AG04450 (cell line): ENCODE results near the gene MSH5. TPM values are rescaled to one million over a fixed set of nuclear protein-coding genes. Genes with fewer than 3 reads are reported as not detected.

Experiments used
- CTCF ChIA-PET: fragments of 300-600, 350-600 bp; formaldehyde crosslinking; extraction: SDS; loops from one replicate; lab custom pipeline; 2022; ENCODE audit warnings: antibody characterized with exemption, inconsistent platforms; lab: Charles Lee
- POLR2A ChIA-PET: fragments of 350-600 bp; formaldehyde crosslinking; extraction: SDS; loops from one replicate; lab custom pipeline; 2021; ENCODE audit warnings: antibody characterized with exemption, inconsistent platforms; lab: Yijun Ruan, JAX
- DNase-seq: peaks from one replicate; pipeline ENCODE4 v3.0.0-alpha.2; 2011; ENCODE audit warnings: low read depth, low spot score
- H3K27ac ChIP-seq: one replicate; pipeline ENCODE4 v1.5.1; 2012; ENCODE audit warnings: low read depth, low read length, control low read depth
- H3K27me3 ChIP-seq: one replicate; pipeline ENCODE4 v1.6.0; 2012; ENCODE audit warnings: low read length; ENCODE audit not compliant: control insufficient read depth, insufficient read depth
- H3K4me3 ChIP-seq: 2 replicates; pipeline ENCODE4 v1.5.1; 2011; ENCODE audit warnings: mild to moderate bottlenecking, low read depth, low read length, control low read depth
- H3K9me3 ChIP-seq: 2 replicates; pipeline ENCODE4 v1.5.1; 2012; ENCODE audit warnings: low read length; ENCODE audit not compliant: control insufficient read depth, insufficient read depth
- polyA plus RNA-seq: library from polyadenylated mRNA; depleted of rRNA; stranded (reverse); fragments of >200 nt; gene quantifications from 2 replicates; pipeline ENCODE4 v1.2.3, GENCODE V29; 2011
- TF ChIP-seq, protein P1 (sequence below): IDR thresholded peaks from 2 replicates; pipeline ENCODE4 v1.5.1; 2011; ENCODE audit warnings: low read depth, low read length, control low read depth, inconsistent platforms

The MSH5 gene
- polyA plus RNA-seq, 1 experiment: 6.4 TPM

- DNase-seq: no peak
- TF ChIP-seq, protein P1, sequence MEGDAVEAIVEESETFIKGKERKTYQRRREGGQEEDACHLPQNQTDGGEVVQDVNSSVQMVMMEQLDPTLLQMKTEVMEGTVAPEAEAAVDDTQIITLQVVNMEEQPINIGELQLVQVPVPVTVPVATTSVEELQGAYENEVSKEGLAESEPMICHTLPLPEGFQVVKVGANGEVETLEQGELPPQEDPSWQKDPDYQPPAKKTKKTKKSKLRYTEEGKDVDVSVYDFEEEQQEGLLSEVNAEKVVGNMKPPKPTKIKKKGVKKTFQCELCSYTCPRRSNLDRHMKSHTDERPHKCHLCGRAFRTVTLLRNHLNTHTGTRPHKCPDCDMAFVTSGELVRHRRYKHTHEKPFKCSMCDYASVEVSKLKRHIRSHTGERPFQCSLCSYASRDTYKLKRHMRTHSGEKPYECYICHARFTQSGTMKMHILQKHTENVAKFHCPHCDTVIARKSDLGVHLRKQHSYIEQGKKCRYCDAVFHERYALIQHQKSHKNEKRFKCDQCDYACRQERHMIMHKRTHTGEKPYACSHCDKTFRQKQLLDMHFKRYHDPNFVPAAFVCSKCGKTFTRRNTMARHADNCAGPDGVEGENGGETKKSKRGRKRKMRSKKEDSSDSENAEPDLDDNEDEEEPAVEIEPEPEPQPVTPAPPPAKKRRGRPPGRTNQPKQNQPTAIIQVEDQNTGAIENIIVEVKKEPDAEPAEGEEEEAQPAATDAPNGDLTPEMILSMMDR: no peak
- ChIA-PET CTCF (interaction anchor here (0.7 kb wide), 1 partner anchor 9 kb away, joined by 3 read pairs; no protein-coding TSS in a partner anchor), POLR2A (interaction anchor here (0.6 kb wide), 1 partner anchor 107 kb away, joined by 3 read pairs; the partner anchor contains the start of gene HSPA1B)
- Histone ChIP-seq H3K9me3 (no peaks in the 10 kb centered on the region; the same call in 1 of the 2 replicates), H3K27ac (no peak overlapping the region), H3K4me3 (no peak overlapping the region), H3K27me3 (peaks cover 15% of the 10 kb centered on the region)
These were observed 19.5 kb upstream of the MSH5 start for GRCh38 chr6:31720196-31720770.

GRCh38 chr6:31721351-31722020, 18.3 kb upstream of the MSH5 start, which contains the start of gene LY6G6C:
Gene LY6G6C, minus strand, starts transcription at chr6:31721746. Its CDS starts 67 bp downstream, at chr6:31721679.
- Histone ChIP-seq H3K9me3 (no peaks in the 10 kb centered on the region; the same call in 1 of the 2 replicates), H3K27me3 (peaks cover 13% of the 10 kb centered on the region), H3K4me3 (no peak within 1 kb of the TSS), H3K27ac (no peak within 1 kb of the TSS)
- no peak for DNase-seq
- CTCF ChIA-PET: no interaction called here
- TF ChIP-seq, protein P1: no peak
- POLR2A ChIA-PET: interaction anchor here (0.5 kb wide), 1 partner anchor 12 kb away, joined by 3 read pairs; no protein-coding TSS in a partner anchor

GRCh38 chr6:31722173-31722572, 17.6 kb upstream of the MSH5 start:
- no peak for DNase-seq
- POLR2A ChIA-PET: no interaction called here
- Histone ChIP-seq H3K9me3 (no peaks in the 10 kb centered on the region; the same call in 1 of the 2 replicates), H3K27ac (no peak overlapping the region), H3K27me3 (peaks cover 13% of the 10 kb centered on the region), H3K4me3 (no peak overlapping the region)
- CTCF ChIA-PET: no interaction called here
- TF ChIP-seq, protein P1: no peak

GRCh38 chr6:31723245-31723979, 16.4 kb upstream of the MSH5 start, which contains the start of gene MPIG6B:
Gene MPIG6B, plus strand, starts transcription at chr6:31723373. Its CDS starts 11 bp downstream, at chr6:31723384.
- Histone ChIP-seq H3K4me3 (no peak within 1 kb of the TSS), H3K27ac (no peak within 1 kb of the TSS), H3K27me3 (peaks cover 10% of the 10 kb centered on the region), H3K9me3 (no peaks in the 10 kb centered on the region; the same call in 1 of the 2 replicates)
- DNase-seq: no peak
- CTCF ChIA-PET: interaction anchor here (1.0 to 1.5 kb wide), 2 partner anchors 46 to 73 kb away, joined by 3 to 4 read pairs; no protein-coding TSS in a partner anchor
- TF ChIP-seq, protein P1: no peak
- POLR2A ChIA-PET: interaction anchor here (0.9 to 2.1 kb wide), 2 partner anchors 9 to 104 kb away, joined by 3 to 4 read pairs; partner anchors contain the start of gene HSPA1B
